ENCODE measurements around the gene OR1S2.
"Not testable (repeated sequence)": the region's sequence is repeated elsewhere in the genome, so short reads cannot be mapped to it uniquely, and the experiment has no call there.

The OR1S2 gene, protein sequence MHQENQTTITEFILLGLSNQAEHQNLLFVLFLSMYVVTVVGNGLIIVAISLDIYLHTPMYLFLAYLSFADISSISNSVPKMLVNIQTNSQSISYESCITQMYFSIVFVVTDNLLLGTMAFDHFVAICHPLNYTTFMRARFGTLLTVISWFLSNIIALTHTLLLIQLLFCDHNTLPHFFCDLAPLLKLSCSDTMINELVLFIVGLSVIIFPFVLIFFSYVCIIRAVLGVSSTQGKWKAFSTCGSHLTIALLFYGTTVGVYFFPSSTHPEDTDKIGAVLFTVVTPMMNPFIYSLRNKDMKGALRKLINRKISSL

DNA sequence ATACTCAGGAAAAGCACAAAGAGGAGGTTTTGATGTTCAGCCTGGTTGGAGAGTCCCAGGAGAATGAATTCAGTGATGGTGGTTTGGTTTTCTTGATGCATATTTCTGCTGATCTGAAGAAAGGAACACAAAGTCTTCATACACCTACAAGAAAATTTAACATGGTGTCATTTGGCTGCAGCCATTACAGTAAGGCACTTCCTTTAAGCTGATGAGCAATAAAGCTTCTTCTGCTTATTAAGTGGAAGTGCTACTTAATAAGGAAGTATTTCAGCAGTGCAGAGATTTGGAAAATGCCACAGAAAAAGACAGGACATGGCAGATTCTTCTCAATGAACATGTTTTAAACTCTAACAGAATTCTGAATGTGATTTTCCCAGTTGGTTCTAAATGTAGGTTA, at the start of gene OR1S2:
Gene OR1S2 (minus strand): TSS at position 101 of the 400 bp plus-strand sequence. CDS start 0 bp downstream, at position 101.
- DNase-seq (ENCODE audit: low spot score in 2 of 2) (no peak), ATAC-seq (ENCODE audit: low read depth) (no peak)
- Mint-ChIP-seq H3K27ac (no peak within 1 kb of the TSS), H3K27me3 (peaks cover 10% of the 10 kb centered on the region), H3K4me1 (no peaks in the 10 kb centered on the region), H3K36me3 (no peaks in the 10 kb centered on the region), H3K4me3 (no peak within 1 kb of the TSS), H3K9me3 (peaks cover 1% of the 10 kb centered on the region)

DNA sequence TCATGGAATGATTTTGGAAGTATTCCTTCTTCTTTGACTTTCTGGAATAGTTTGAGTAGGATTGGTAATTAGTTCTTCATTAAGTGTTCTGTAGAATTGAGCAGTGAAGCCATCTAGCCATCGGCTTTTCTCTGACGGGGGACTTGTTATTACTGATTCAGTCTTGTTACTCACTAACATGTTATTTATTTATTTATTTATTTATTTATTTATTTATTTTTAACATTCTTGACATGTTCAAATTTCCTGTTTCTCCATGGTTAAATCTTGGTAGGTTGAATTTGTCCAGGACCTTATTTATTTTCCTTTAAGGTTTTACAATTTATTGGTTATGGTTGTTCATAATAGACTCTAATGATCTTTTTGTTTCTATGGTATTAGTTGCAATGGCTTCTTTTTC, 40.0 kb upstream of the OR1S2 start:
- Mint-ChIP-seq H3K4me3 (no peak overlapping the region), H3K27me3 (peaks cover 10% of the 10 kb centered on the region), H3K36me3 (peaks cover 2% of the 10 kb centered on the region), H3K27ac (no peak overlapping the region), H3K4me1 (no peaks in the 10 kb centered on the region), H3K9me3 (peaks cover 8% of the 10 kb centered on the region)
- no peak for ATAC-seq (ENCODE audit: low read depth)
- DNase-seq (ENCODE audit: low spot score in 2 of 2) = no peak

DNA sequence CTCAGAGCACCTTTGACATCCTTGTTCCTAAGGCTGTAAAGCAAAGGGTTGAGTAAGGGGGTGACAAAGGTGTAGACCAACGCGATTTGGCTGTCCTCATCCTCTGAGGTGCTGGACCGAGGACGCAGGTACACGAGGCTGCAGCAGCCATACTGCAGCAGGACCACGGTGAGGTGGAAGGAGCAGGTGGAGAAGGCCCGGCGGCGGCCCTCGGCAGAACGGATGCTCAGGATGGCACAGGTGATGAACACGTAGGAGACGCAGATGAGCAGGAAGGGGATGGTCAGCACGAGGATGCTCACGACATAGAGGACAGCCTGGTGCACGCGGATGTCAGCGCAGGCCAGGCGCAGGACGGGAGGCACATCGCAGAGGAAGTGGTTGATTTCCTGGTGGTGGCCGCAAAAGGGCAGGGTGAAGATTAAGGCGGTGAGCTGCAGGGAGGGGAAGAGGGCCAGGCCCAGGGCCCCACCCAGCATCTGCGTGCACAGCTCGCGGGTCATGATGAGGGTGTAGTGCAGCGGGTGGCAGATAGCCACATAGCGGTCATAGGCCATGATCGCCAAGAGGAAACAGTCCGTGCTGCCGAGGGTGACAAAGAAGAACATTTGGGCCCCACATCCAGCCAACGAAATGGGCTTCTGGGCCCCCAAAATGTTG, 24.1 kb upstream of the OR1S2 start:
- Mint-ChIP-seq H3K36me3 (no peaks in the 10 kb centered on the region), H3K9me3 (peaks cover 4% of the 10 kb centered on the region), H3K27me3 (peaks cover 9% of the 10 kb centered on the region), H3K4me3 (no peak overlapping the region), H3K27ac (no peak overlapping the region), H3K4me1 (no peaks in the 10 kb centered on the region)
- no peak for ATAC-seq (ENCODE audit: low read depth)
- no peak for DNase-seq (ENCODE audit: low spot score in 2 of 2)

DNA sequence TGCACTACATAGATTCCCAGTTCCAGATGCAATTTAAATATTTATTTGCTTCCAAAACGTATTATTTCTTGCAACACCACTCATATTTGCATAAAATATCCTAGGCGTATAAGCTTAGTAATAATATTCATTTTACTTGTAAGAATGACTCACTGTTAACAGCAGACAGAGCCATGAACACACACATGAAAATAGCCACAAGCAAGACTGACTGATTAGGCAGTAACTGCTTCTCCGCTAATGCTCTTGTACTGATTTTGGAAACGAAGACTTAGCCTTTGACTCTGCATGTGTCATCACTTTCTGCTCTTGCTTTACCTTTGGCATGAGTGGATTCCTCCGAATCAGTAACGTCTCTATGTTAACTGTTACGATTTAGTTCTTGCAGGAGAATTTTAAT, 18.8 kb upstream of the OR1S2 start:
- H3K27me3 Mint-ChIP-seq = peaks cover 10% of the 10 kb centered on the region
- no peak overlapping the region for H3K27ac Mint-ChIP-seq
- no peaks in the 10 kb centered on the region for H3K4me1 Mint-ChIP-seq
- ATAC-seq (ENCODE audit: low read depth) (no peak), DNase-seq (ENCODE audit: low spot score in 2 of 2) (no peak)
- H3K36me3 Mint-ChIP-seq = no peaks in the 10 kb centered on the region
- H3K4me3 Mint-ChIP-seq = no peak overlapping the region
- H3K9me3 Mint-ChIP-seq = no peaks in the 10 kb centered on the region

DNA sequence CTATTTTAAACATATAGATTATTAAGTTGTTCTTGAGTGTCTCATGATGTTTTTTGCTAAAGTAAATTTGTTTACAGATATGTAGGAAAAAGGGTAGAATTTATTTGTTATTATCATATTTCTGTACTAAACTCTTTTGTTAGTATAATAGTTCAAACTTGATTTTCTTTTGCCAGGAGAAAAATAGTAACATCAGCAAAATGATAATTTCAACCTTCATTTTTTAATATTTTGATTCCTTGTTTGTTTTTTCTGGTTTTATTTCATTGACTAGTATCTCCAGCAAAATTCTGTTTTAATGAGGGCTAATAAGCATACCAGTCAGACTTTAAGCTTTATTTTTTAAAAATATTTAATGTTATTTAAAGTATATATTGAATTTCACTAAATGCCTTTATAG, 12.5 kb upstream of the OR1S2 start:
- no peaks in the 10 kb centered on the region for H3K4me1 Mint-ChIP-seq
- H3K9me3 Mint-ChIP-seq = no peaks in the 10 kb centered on the region
- no peak for DNase-seq (ENCODE audit: low spot score in 2 of 2)
- peaks cover 3% of the 10 kb centered on the region for H3K36me3 Mint-ChIP-seq
- H3K27me3 Mint-ChIP-seq = peaks cover 13% of the 10 kb centered on the region
- no peak for ATAC-seq (ENCODE audit: low read depth)
- no peak overlapping the region for H3K27ac Mint-ChIP-seq
- H3K4me3 Mint-ChIP-seq = no peak overlapping the region

DNA sequence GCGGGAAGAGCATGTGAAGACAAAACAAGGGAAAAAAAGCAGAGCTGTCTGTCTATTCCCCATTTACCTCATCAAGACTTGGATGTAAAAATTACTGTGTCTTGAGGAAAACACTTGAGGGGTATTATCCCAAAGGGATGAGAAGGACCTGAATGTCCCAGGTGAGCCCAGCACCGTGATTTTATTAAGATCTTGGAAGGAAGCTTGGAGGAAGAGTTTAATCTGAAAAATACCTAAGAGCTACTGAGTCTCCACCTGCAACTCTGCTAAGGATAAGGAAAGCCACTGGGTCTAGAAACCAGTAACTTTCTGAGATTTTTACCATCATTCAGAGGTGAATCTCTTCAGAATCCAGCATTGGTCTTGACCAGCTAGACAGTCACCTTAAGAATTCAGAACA, 8.5 kb upstream of the OR1S2 start, which contains the start of gene OR1S1:
Gene OR1S1 (plus strand): TSS at position 301 of the 400 bp plus-strand sequence.
- DNase-seq (ENCODE audit: low spot score in 2 of 2); H3K4me1 Mint-ChIP-seq; H3K4me3 Mint-ChIP-seq; H3K27ac Mint-ChIP-seq; H3K27me3 Mint-ChIP-seq; H3K9me3 Mint-ChIP-seq; H3K36me3 Mint-ChIP-seq; ATAC-seq (ENCODE audit: low read depth): not testable (repeated sequence)

DNA sequence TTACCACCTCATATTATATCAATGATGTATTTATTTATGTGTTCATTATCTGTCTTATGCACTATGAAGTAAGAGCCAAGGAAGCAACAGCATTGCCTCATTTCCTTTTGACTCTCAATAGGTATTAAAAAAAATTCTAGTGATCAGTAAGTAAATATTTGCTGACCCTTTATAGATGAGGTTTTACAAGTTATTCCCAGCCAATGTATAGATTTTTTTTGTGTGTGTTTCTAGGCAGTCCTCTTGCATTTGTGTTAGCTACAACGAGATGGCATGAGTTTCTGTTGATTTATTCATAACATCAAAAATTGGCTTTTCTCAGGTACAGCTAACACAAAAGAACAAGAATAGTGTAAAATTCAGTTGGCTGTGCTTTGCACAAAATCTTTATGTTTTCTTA, 4.7 kb downstream of the OR1S2 start:
- peaks cover 8% of the 10 kb centered on the region for H3K27me3 Mint-ChIP-seq
- DNase-seq (ENCODE audit: low spot score in 2 of 2) (no peak), ATAC-seq (ENCODE audit: low read depth) (no peak)
- peaks cover 5% of the 10 kb centered on the region for H3K9me3 Mint-ChIP-seq
- no peak overlapping the region for H3K4me3 Mint-ChIP-seq
- no peaks in the 10 kb centered on the region for H3K36me3 Mint-ChIP-seq
- no peak overlapping the region for H3K27ac Mint-ChIP-seq
- H3K4me1 Mint-ChIP-seq = no peaks in the 10 kb centered on the region

DNA sequence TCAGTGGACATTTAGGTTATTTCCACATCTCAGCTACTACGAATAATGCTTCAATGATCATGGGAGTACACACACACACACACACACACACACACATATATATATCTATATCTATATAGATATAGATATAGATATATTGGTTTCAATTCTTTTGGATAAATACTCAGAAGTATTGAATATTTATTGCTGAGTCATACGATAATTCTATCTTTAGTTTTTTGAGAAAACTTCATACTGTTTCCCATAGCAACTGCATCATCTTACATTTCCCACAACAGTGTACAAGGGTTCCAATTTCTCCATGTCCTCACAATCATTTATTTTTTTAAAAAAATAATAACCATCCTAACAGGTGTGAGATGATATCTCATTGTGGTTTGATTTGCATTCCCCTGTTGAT, 8.0 kb downstream of the OR1S2 start:
- Mint-ChIP-seq H3K27me3 (no peaks in the 10 kb centered on the region), H3K4me1 (no peaks in the 10 kb centered on the region), H3K27ac (no peak overlapping the region), H3K36me3 (no peaks in the 10 kb centered on the region), H3K4me3 (no peak overlapping the region), H3K9me3 (peaks cover 5% of the 10 kb centered on the region)
- ATAC-seq (ENCODE audit: low read depth) = no peak
- no peak for DNase-seq (ENCODE audit: low spot score in 2 of 2)

DNA sequence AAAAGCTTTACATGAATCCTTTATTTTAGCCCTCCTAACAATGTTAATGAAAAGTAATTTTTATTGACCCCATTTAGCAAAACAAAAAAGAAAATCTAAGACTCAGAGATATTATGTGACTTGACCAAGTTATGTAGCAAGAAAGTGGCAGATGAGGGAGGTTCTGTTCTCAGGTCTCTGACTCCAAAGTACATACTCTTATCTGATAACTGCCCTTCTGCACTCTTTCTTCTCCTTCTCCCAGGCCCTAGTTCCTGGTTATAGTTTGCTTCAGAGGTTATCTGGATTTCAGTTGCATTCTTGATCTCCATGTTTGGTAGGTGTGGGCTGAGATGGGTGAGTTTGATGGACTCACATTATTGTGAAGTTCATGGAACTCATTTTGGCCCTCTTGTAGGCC, 10.6 kb downstream of the OR1S2 start:
- DNase-seq (ENCODE audit: low spot score in 2 of 2) = no peak
- ATAC-seq (ENCODE audit: low read depth) = no peak
- Mint-ChIP-seq H3K4me3 (no peak overlapping the region), H3K36me3 (no peaks in the 10 kb centered on the region), H3K9me3 (peaks cover 3% of the 10 kb centered on the region), H3K4me1 (no peaks in the 10 kb centered on the region), H3K27me3 (peaks cover 2% of the 10 kb centered on the region), H3K27ac (no peak overlapping the region)

DNA sequence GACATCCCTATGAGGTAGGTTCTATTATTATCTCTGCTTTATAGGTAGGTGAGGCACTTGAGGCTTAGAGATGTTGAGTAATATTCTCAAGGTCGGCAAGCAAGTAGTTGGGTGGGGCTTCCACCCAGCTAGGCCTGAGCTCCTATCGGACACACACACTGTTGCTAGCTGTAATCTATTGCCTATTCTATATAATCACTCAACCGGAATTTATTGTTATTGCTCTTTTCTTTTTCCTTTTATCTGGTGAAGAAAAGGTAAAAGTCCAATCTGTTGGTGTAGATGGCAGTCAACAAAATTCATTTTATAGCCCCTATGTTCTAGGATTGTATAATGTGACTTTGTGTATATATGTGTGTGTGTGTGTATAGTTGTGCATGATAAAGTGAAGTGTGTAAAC, 11.7 kb downstream of the OR1S2 start:
- ATAC-seq (ENCODE audit: low read depth) = no peak
- peaks cover 2% of the 10 kb centered on the region for H3K9me3 Mint-ChIP-seq
- H3K36me3 Mint-ChIP-seq = no peaks in the 10 kb centered on the region
- no peak for DNase-seq (ENCODE audit: low spot score in 2 of 2)
- no peak overlapping the region for H3K27ac Mint-ChIP-seq
- H3K4me1 Mint-ChIP-seq = no peaks in the 10 kb centered on the region
- peaks cover 2% of the 10 kb centered on the region for H3K27me3 Mint-ChIP-seq
- H3K4me3 Mint-ChIP-seq = no peak overlapping the region

DNA sequence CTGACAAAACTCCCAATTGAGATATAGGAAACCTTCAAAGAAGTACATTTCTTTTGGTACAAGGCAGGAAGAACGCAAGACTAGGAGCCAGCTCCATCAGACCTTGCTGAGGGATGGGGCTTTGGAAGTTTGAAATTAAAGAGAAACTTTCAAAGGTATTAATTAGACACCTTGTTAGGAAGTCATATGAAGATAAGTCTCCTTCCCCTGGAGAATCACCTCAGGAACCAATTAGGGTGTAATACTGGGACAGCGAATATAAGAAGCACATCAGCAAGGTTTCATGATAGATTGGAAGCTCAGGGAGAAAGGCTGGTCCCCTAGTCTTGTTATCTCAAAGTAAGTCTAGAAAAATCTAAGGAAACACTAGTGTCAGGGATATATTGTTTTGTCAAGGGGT, 15.2 kb downstream of the OR1S2 start, which contains the start of gene OR9Q2:
Gene OR9Q2 (plus strand): TSS at position 301 of the 400 bp plus-strand sequence. CDS start 1,421 bp downstream, outside the sequence.
- peaks cover 3% of the 10 kb centered on the region for H3K27me3 Mint-ChIP-seq
- no peak for ATAC-seq (ENCODE audit: low read depth)
- H3K4me3 Mint-ChIP-seq = no peak within 1 kb of the TSS
- H3K36me3 Mint-ChIP-seq = no peaks in the 10 kb centered on the region
- DNase-seq (ENCODE audit: low spot score in 2 of 2) = no peak
- no peaks in the 10 kb centered on the region for H3K4me1 Mint-ChIP-seq
- H3K9me3 Mint-ChIP-seq = peaks cover 2% of the 10 kb centered on the region
- no peak within 1 kb of the TSS for H3K27ac Mint-ChIP-seq

DNA sequence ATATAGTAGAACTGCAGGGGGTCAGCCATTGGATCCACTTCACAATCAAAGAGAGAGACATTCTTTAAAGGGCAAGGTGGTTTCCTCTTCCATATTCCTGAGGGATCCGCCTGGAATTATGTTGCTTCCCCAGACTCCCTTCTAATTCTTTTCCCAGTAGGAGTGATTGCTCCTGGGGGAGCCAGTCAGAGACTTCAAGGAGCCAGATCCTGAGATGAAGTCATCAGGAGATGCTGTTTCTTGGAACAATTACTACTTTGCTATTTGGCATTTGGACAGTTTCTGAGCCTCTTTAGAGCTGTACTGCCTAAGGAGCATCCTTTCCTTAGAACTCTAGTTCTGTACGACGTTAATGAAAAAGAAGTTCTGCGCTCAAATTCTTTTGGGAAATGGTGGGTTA, 17.0 kb downstream of the OR1S2 start:
- H3K4me3 Mint-ChIP-seq = no peak overlapping the region
- no peaks in the 10 kb centered on the region for H3K36me3 Mint-ChIP-seq
- peaks cover 2% of the 10 kb centered on the region for H3K9me3 Mint-ChIP-seq
- H3K4me1 Mint-ChIP-seq = no peaks in the 10 kb centered on the region
- peaks cover 3% of the 10 kb centered on the region for H3K27me3 Mint-ChIP-seq
- no peak for ATAC-seq (ENCODE audit: low read depth)
- DNase-seq (ENCODE audit: low spot score in 2 of 2) = no peak
- no peak overlapping the region for H3K27ac Mint-ChIP-seq

DNA sequence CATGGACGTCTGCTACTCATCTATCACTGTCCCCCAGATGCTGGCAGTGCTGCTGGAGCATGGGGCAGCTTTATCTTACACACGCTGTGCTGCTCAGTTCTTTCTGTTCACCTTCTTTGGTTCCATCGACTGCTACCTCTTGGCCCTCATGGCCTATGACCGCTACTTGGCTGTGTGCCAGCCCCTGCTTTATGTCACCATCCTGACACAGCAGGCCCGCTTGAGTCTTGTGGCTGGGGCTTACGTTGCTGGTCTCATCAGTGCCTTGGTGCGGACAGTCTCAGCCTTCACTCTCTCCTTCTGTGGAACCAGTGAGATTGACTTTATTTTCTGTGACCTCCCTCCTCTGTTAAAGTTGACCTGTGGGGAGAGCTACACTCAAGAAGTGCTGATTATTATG, 24.3 kb downstream of the OR1S2 start:
- ATAC-seq (ENCODE audit: low read depth) (no peak), DNase-seq (ENCODE audit: low spot score in 2 of 2) (no peak)
- Mint-ChIP-seq H3K4me3 (no peak overlapping the region), H3K27me3 (peaks cover 18% of the 10 kb centered on the region), H3K9me3 (no peaks in the 10 kb centered on the region), H3K27ac (no peak overlapping the region), H3K36me3 (no peaks in the 10 kb centered on the region), H3K4me1 (no peaks in the 10 kb centered on the region)

DNA sequence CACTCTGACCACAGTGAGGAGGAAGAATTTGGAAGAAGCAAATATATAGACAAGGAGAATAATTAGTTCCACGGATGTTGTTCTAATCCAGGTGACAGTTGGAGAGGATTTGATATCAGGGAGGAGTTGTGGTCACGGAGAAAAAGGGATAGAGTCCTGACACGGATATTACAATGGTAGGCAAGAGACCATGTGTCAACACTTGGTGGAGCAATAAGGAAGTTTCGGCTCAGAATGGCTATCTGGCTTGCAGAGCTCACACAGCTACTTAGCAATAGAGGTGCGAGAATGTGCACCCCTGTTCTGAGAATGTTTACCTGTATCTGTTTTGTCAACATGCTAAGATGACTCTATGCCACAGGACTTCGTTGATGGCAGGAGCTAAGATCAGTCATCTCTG, 25.5 kb downstream of the OR1S2 start:
- no peak overlapping the region for H3K4me3 Mint-ChIP-seq

More for the DNA sequence above, 25.5 kb downstream of the OR1S2 start:
- DNase-seq (ENCODE audit: low spot score in 2 of 2) (no peak), ATAC-seq (ENCODE audit: low read depth) (no peak)
- Mint-ChIP-seq H3K4me1 (no peaks in the 10 kb centered on the region), H3K36me3 (no peaks in the 10 kb centered on the region), H3K27ac (no peak overlapping the region), H3K27me3 (peaks cover 17% of the 10 kb centered on the region), H3K9me3 (no peaks in the 10 kb centered on the region)

Data from memory B cell (primary cell).